CD4-positive, alpha-beta memory T cell (primary cell): ENCODE measurements around the gene TANGO2. TPM values are rescaled to one million over a fixed set of nuclear protein-coding genes. Genes with fewer than 3 reads are reported as not detected.

Experiments used
- CTCF ChIA-PET: fragments of 350-600 bp; sonication (Branson Sonifier 250); formaldehyde crosslinking; loops from one replicate; lab custom pipeline; 2021; ENCODE audit warnings: inconsistent platforms; ENCODE audit not compliant: partially characterized antibody; lab: Charles Lee
- POLR2A ChIA-PET: fragments of 350-600 bp; sonication (Branson Sonifier 250); formaldehyde crosslinking; loops from one replicate; lab custom pipeline; 2021; ENCODE audit not compliant: partially characterized antibody; lab: Charles Lee
- DNase-seq, 5 donors: peaks; one replicate each; pipeline versions ENCODE4 v3.0.0 to v3.0.0-alpha.2; 2020 to 2022; ENCODE audit warnings: mixed read lengths in 1 of 5
- H3K27ac ChIP-seq: one replicate; pipeline ENCODE4 v1.7.0; 2013; ENCODE audit warnings: low read depth, low read length
- H3K27me3 ChIP-seq: 2 replicates; pipeline ENCODE4 v1.7.0; 2013; ENCODE audit warnings: mild to moderate bottlenecking, low read length, moderate library complexity; ENCODE audit not compliant: insufficient read depth
- H3K36me3 ChIP-seq: 2 replicates; pipeline ENCODE4 v1.7.0; 2013; ENCODE audit warnings: mild to moderate bottlenecking, low read length, moderate library complexity; ENCODE audit not compliant: insufficient read depth
- H3K4me1 ChIP-seq: 2 replicates; pipeline ENCODE4 v1.7.0; 2013; ENCODE audit warnings: mild to moderate bottlenecking, low read length, moderate library complexity; ENCODE audit not compliant: insufficient read depth
- H3K4me3 ChIP-seq, 2 donors: one replicate each; pipeline ENCODE4 v1.7.0; 2013; ENCODE audit warnings: low read length in 2 of 2, mild to moderate bottlenecking in 1 of 2
- H3K9me3 ChIP-seq, 2 donors: one replicate each; pipeline ENCODE4 v1.7.0; 2013; ENCODE audit warnings: low read length in 2 of 2, control low read depth in 1 of 2; ENCODE audit not compliant: control insufficient read depth in 1 of 2
- H3K27ac Mint-ChIP-seq, 7 donors: one replicate each; pipeline ENCODE4 v1.8.0; 2020 to 2021; ENCODE audit warnings: mixed read lengths in 7 of 7, mild to moderate bottlenecking in 6 of 7, inconsistent platforms in 3 of 7, moderate library complexity in 3 of 7
- H3K27me3 Mint-ChIP-seq, 2 donors: one replicate each; pipeline ENCODE4 v1.8.0; 2020 to 2021; ENCODE audit warnings: mixed read lengths in 2 of 2
- H3K36me3 Mint-ChIP-seq, 2 donors: one replicate each; pipeline ENCODE4 v1.8.0; 2020 to 2021; ENCODE audit warnings: mixed read lengths in 2 of 2, inconsistent platforms in 1 of 2, mild to moderate bottlenecking in 1 of 2
- H3K4me1 Mint-ChIP-seq, 4 donors: one replicate each; pipeline ENCODE4 v1.8.0; 2020 to 2021; ENCODE audit warnings: mixed read lengths in 4 of 4, mild to moderate bottlenecking in 1 of 4
- H3K4me3 Mint-ChIP-seq, 8 donors: one replicate each; pipeline ENCODE4 v1.8.0; 2020 to 2021; ENCODE audit warnings: mixed read lengths in 8 of 8, mild to moderate bottlenecking in 7 of 8, moderate library complexity in 6 of 8, inconsistent platforms in 3 of 8
- H3K9me3 Mint-ChIP-seq, 8 donors: one replicate each; pipeline ENCODE4 v1.8.0; 2020 to 2021; ENCODE audit warnings: mixed read lengths in 8 of 8, mild to moderate bottlenecking in 5 of 8, inconsistent platforms in 3 of 8, moderate library complexity in 1 of 8
- intact Hi-C: fragments of 100-400 bp; cut with micrococcal nuclease; formaldehyde crosslinking; loops from one replicate; pipeline ENCODE4 v1.15.1; 2023
- polyA plus RNA-seq, 2 donors: library from polyadenylated mRNA; unstranded; fragments of 300-500 nt; fragmentation: Illumina TruSeq; gene quantifications; one replicate each; pipeline ENCODE4 v1.2.3, GENCODE V29; 2021
- total RNA-seq, 2 experiments: library from RNA; stranded (reverse); gene quantifications; one replicate each; pipeline ENCODE4 v1.2.3, GENCODE V29; 2021

Gene TANGO2
- total and polyA plus RNA-seq, 4 experiments from 2014 or later: 40.9 to 51.5 (median 47.3) TPM

GRCh38 chr22:20011123-20011992 lies 9.6 kb upstream of the TANGO2 start:
- Histone ChIP-seq H3K9me3 (no peaks in the 10 kb centered on the region), H3K4me3 (no peak overlapping the region), H3K27me3 (no peaks in the 10 kb centered on the region), H3K4me1 (peaks cover 28% of the 10 kb centered on the region), H3K36me3 (no peaks in the 10 kb centered on the region), H3K27ac (no peak overlapping the region)
- Mint-ChIP-seq H3K4me1 (peaks cover 0 to 6% (median 4%) of the 10 kb centered on the region in 4 donors), H3K27ac (peak overlapping the region in 1 of 7 donors; percentile 53), H3K36me3 (no peaks in the 10 kb centered on the region), H3K27me3 (peaks cover 0 to 2% of the 10 kb centered on the region in 2 donors), H3K9me3 (no peaks in the 10 kb centered on the region), H3K4me3 (no peak overlapping the region)
- no peak for DNase-seq
- intact Hi-C loops: no loop called here
- ChIA-PET CTCF (interaction anchor here (0.8 kb wide), 1 partner anchor 45 kb away, joined by 3 read pairs; no protein-coding TSS in a partner anchor), POLR2A (interaction anchor here (0.6 to 1.1 kb wide), 2 partner anchors 10 to 69 kb away, joined by 3 to 7 read pairs; partner anchors contain the start of genes DGCR8 and TANGO2)

GRCh38 chr22:20011993-20012740 lies 8.7 kb upstream of the TANGO2 start:
- POLR2A ChIA-PET: interaction anchor here (1.0 kb wide), 1 partner anchor 9 kb away, joined by 5 read pairs; the partner anchor contains the start of gene TANGO2
- H3K36me3 Mint-ChIP-seq: peaks cover 0 to 2% of the 10 kb centered on the region in 2 donors
- peak overlapping the region in 1 of 8 donors; percentile 69 for H3K4me3 Mint-ChIP-seq
- peaks cover 0 to 2% of the 10 kb centered on the region in 2 donors for H3K27me3 Mint-ChIP-seq
- no peak overlapping the region for H3K27ac ChIP-seq
- H3K4me3 ChIP-seq: no peak overlapping the region
- no peaks in the 10 kb centered on the region for H3K9me3 Mint-ChIP-seq
- H3K27ac Mint-ChIP-seq: peak overlapping the region in 1 of 7 donors; percentile 7
- intact Hi-C loops: no loop called here
- H3K4me1 Mint-ChIP-seq: peaks cover 2 to 10% (median 5%) of the 10 kb centered on the region in 4 donors
- H3K27me3 ChIP-seq: no peaks in the 10 kb centered on the region
- CTCF ChIA-PET: interaction anchor here (0.8 to 1.5 kb wide), 2 partner anchors 41 to 46 kb away, joined by 3 to 5 read pairs; no protein-coding TSS in a partner anchor
- DNase-seq: no peak
- no peaks in the 10 kb centered on the region for H3K9me3 ChIP-seq
- H3K36me3 ChIP-seq: no peaks in the 10 kb centered on the region
- peaks cover 31% of the 10 kb centered on the region for H3K4me1 ChIP-seq

GRCh38 chr22:20012741-20013331 lies 8.1 kb upstream of the TANGO2 start:
- intact Hi-C loops: no loop called here
- no peaks in the 10 kb centered on the region for H3K36me3 ChIP-seq
- Mint-ChIP-seq H3K4me3 (no peak overlapping the region), H3K4me1 (peaks cover 4 to 17% (median 10%) of the 10 kb centered on the region in 4 donors), H3K27me3 (peaks cover 0 to 2% of the 10 kb centered on the region in 2 donors), H3K36me3 (peaks cover 0 to 2% of the 10 kb centered on the region in 2 donors), H3K9me3 (no peaks in the 10 kb centered on the region), H3K27ac (no peak overlapping the region)
- ChIA-PET POLR2A (interaction anchor here (1.0 kb wide), 1 partner anchor 9 kb away, joined by 5 read pairs; the partner anchor contains the start of gene TANGO2), CTCF (interaction anchor here (1.5 kb wide), 1 partner anchor 41 kb away, joined by 5 read pairs; no protein-coding TSS in a partner anchor)
- no peak overlapping the region for H3K4me3 ChIP-seq
- H3K9me3 ChIP-seq: no peaks in the 10 kb centered on the region
- no peaks in the 10 kb centered on the region for H3K27me3 ChIP-seq
- H3K4me1 ChIP-seq: peaks cover 38% of the 10 kb centered on the region
- DNase-seq: no peak
- H3K27ac ChIP-seq: no peak overlapping the region

- H3K27me3 ChIP-seq: no peaks in the 10 kb centered on the region
- no peak for DNase-seq
- Mint-ChIP-seq H3K27ac (no peak overlapping the region), H3K4me3 (no peak overlapping the region), H3K36me3 (peaks cover 0 to 2% of the 10 kb centered on the region in 2 donors), H3K27me3 (peaks cover 0 to 2% of the 10 kb centered on the region in 2 donors), H3K9me3 (no peaks in the 10 kb centered on the region), H3K4me1 (peaks cover 4 to 18% (median 10%) of the 10 kb centered on the region in 4 donors)
- POLR2A ChIA-PET: no interaction called here
- H3K27ac ChIP-seq: no peak overlapping the region
- H3K4me3 ChIP-seq: no peak overlapping the region
- peaks cover 40% of the 10 kb centered on the region for H3K4me1 ChIP-seq
- CTCF ChIA-PET: interaction anchor here (1.5 kb wide), 1 partner anchor 42 kb away, joined by 5 read pairs; no protein-coding TSS in a partner anchor
- no peaks in the 10 kb centered on the region for H3K9me3 ChIP-seq
- no peaks in the 10 kb centered on the region for H3K36me3 ChIP-seq
- intact Hi-C loops: no loop called here
Observed at GRCh38 chr22:20013382-20013871, 7.5 kb upstream of the TANGO2 start.

- ChIA-PET CTCF (interaction anchor here (1.3 kb wide), 1 partner anchor 43 kb away, joined by 3 read pairs; no protein-coding TSS in a partner anchor), POLR2A (interaction anchor here (1.5 kb wide), 1 partner anchor 18 kb away, joined by 3 read pairs; no protein-coding TSS in a partner anchor)
- peaks cover 0 to 2% of the 10 kb centered on the region in 2 donors for H3K36me3 Mint-ChIP-seq
- Histone ChIP-seq H3K27me3 (no peaks in the 10 kb centered on the region), H3K27ac (no peak overlapping the region), H3K4me1 (peaks cover 35% of the 10 kb centered on the region), H3K9me3 (no peaks in the 10 kb centered on the region), H3K4me3 (no peak overlapping the region), H3K36me3 (no peaks in the 10 kb centered on the region)
- DNase-seq: no peak
- peak overlapping the region in 2 of 7 donors; percentile 25 to 63 for H3K27ac Mint-ChIP-seq
- no peaks in the 10 kb centered on the region for H3K9me3 Mint-ChIP-seq
- H3K27me3 Mint-ChIP-seq: peaks cover 0 to 2% of the 10 kb centered on the region in 2 donors
- intact Hi-C loops: no loop called here
- H3K4me3 Mint-ChIP-seq: peak overlapping the region in 6 of 8 donors; percentile 39 to 76 (median 56)
- H3K4me1 Mint-ChIP-seq: peaks cover 4 to 18% (median 10%) of the 10 kb centered on the region in 4 donors
Observed at GRCh38 chr22:20014526-20015186, 6.3 kb upstream of the TANGO2 start.

- Mint-ChIP-seq H3K4me1 (peaks cover 4 to 22% (median 11%) of the 10 kb centered on the region in 4 donors), H3K36me3 (peaks cover 0 to 3% of the 10 kb centered on the region in 2 donors), H3K9me3 (no peaks in the 10 kb centered on the region), H3K4me3 (peak overlapping the region; percentile 17 to 78 (median 74)), H3K27me3 (peaks cover 0 to 2% of the 10 kb centered on the region in 2 donors), H3K27ac (peak overlapping the region in 1 of 7 donors; percentile 63)
- no peak overlapping the region for H3K4me3 ChIP-seq
- POLR2A ChIA-PET: interaction anchor here (1.5 kb wide), 1 partner anchor 18 kb away, joined by 3 read pairs; no protein-coding TSS in a partner anchor
- H3K9me3 ChIP-seq: no peaks in the 10 kb centered on the region
- H3K27me3 ChIP-seq: no peaks in the 10 kb centered on the region
- CTCF ChIA-PET: interaction anchor here (1.3 kb wide), 1 partner anchor 44 kb away, joined by 3 read pairs; no protein-coding TSS in a partner anchor
- H3K4me1 ChIP-seq: peaks cover 35% of the 10 kb centered on the region
- DNase-seq: no peak
- intact Hi-C loops: no loop called here
- H3K36me3 ChIP-seq: no peaks in the 10 kb centered on the region
- H3K27ac ChIP-seq: no peak overlapping the region
Observed at GRCh38 chr22:20015187-20015625, 5.7 kb upstream of the TANGO2 start.
